HG03196 (cell line): Measurements from ENCODE around the gene PGAP2.
"Not testable (repeated sequence)": the region's sequence is repeated elsewhere in the genome, so short reads cannot be mapped to it uniquely, and the experiment has no call there.

Experiments
- ATAC-seq: cut with Tn5 transposase; IDR thresholded peaks from one replicate; pipeline ENCODE4 v1.9.1; 2021; ENCODE audit not compliant: unreplicated experiment

PGAP2 gene

DNA sequence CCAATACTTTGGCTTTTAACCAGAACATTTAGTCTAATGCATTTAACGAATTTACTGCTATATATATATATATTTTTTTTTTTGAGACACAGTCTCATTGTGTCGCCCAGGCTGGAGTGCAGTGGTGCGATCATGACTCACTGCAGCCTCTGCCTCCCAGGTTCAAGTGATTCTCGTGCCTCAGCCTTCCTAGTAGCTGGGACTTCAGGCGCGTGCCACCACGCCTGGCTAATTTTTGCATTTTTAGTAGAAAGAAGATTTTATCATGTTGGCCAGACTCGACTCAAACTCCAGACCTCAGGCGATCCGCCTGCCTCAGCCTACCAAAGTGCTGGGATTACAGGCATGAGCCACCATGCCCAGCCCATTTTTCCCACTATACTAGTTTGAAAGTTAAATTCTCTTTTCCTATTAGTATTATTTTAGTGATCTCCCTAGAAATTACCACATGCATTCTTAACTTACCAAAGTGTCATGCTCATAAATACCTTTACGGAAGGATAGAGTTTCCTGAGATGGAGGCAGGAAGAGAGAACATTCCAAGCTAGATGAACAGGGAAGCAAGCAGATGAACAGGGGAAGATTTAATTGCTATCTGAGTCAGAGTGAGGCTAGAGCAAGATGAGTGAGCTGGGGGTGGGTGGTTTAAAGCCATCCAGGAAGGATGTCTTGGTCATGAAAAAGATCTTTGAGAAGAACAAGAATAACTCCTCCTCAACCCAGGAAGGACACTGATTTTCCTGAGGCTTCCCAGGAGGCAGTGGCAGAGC, 4.4 kb upstream of the PGAP2 start:
- ATAC-seq, result no peak

DNA sequence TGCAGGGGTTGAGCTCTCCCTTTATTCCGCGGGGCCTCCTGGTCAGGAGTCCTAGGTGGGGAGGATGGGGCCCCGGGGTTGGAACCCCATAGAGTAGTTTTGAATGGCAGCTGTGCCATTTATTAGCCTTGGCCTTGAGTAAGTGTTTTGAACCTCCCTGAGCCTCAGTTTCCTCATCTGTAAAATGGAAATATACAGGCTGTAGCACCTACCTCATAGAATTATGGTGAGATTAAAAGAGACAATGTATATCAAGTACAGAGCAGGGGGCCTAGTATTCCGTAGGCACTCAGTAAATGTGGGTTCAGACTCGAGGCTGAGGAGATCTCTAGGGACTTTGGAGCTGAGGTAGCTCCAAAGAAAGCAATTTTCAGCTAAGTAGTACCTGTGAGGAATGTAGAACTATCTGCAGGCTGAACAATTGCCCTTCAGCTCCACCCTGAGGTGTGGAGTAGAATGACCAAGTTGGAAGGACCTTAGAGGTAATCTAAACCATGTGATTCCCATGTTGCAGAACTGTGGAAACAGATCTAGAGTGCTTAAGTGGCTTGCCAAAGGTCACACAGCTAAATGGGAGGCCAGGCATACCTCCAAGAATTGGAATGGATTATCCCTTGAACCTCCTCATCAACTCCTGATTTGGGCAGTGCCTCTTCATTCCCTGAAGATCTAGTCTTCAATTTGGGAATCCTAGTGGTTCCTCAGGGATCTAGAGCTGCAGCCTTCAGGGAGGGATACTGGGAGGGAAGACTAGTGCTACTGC, 682 bp downstream of the PGAP2 start:
- peak; percentile 61 for ATAC-seq

DNA sequence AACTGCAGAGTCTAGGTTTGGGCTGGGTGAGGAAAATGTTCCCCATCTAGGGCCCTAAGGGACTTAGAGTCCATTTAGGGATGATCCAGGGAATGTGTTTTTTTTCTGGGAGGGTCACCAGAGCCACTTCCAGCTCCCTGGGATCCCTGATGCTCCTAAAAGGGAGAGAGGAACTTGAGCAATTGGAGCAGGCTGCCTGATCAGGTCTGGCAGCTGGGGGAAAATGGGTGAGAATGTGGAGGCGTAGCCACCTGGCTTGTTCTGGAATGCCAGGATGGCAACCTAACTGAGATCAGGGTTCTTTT, 1.2 kb downstream of the PGAP2 start:
- ATAC-seq, result no peak

DNA sequence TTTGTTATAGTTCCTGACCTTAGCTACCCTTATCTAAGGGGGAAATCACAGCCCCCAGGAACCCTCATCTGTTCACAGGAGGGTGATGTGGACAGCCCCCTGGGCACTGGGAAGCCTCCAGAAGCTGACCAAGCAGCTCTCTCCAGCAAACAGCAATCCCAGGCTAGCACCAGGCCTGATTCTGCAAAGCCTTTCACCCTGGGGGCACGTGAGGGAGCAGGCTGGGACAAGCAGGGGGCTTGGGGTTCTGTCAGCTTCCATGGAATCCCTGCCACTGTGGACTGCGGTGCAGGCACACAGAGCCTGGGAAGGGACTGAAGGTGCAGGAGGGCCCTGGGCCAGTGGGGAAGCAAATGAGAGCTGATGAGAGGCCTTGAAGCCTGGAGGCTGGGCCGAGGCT, 2.1 kb downstream of the PGAP2 start:
- no peak for ATAC-seq

DNA sequence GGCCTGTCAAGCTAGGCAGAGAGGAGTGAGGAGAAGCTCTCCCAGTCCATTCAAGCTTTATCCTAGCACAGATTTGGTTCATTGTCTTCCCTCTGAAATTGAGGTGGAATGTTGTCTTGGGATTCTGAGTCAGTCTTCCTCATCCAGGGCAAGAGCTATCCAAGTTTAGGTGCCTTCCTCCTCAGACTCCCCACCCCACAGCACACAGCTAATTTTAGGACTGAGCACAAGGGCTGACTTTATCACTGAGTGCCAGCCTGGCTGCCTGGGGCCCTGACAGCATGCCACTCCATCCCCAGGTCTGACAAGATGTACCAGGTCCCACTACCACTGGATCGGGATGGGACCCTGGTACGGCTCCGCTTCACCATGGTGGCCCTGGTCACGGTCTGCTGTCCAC, 2.6 kb downstream of the PGAP2 start:
- ATAC-seq, result no peak

DNA sequence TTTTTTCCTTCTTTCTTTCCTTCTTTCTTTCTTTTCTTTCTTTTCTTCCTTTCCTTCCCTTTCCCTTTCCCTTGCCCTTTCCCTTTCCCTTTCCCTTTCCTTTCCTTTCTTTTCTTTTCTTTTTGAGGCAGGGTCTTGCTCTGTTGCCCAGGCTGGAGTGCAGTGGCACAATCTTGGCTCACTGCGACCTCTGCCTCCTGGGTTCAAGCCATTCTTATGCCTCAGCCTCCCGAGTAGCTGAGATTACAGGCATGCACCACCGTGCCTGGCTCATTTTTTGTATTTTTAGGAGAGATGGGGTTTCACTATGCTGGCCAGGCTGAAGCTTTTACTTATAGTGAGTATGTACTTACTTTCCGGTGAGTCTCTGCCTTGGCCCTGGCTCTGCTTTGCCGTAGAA, 6.5 kb downstream of the PGAP2 start:
- ATAC-seq, result not testable (repeated sequence)

DNA sequence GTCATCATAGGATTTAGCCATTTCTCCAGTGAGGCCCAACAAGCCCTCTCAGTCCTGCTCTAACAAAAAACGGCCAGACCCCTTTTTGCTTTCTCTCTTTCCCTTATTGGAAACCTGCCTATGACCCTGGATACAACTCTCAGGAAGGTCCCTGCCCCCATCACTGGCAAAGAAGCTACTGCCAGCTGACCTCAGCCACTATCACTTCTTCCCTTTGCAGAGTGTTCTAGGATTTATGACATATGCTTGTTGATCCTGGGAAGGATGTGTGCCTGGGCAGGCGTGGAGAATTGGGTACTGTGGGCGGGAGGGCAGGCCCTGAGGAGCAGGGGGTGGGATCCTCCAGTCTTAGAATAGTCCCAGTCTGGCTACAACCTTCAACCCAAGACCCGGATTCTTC, 7.5 kb downstream of the PGAP2 start:
- ATAC-seq, result no peak

DNA sequence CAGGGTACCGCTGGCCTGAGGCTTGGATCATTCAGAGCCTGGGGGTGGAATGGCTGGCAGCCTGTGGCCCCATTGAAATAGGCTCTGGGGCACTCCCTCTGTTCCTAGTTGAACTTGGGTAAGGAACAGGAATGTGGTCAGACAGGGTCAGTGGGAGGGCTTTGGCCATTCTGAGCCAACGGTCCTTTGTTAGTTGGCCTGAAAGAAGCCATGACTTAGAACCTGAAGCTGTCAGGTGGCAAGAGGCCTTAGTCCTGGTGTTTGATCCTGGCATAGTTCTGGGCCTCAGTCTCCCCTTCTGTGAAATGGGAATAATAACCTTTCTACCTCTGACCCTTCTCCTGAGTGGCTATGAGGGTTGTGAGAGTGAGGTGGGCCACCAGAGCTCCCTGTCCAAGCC, 8.3 kb downstream of the PGAP2 start:
- ATAC-seq, result no peak

DNA sequence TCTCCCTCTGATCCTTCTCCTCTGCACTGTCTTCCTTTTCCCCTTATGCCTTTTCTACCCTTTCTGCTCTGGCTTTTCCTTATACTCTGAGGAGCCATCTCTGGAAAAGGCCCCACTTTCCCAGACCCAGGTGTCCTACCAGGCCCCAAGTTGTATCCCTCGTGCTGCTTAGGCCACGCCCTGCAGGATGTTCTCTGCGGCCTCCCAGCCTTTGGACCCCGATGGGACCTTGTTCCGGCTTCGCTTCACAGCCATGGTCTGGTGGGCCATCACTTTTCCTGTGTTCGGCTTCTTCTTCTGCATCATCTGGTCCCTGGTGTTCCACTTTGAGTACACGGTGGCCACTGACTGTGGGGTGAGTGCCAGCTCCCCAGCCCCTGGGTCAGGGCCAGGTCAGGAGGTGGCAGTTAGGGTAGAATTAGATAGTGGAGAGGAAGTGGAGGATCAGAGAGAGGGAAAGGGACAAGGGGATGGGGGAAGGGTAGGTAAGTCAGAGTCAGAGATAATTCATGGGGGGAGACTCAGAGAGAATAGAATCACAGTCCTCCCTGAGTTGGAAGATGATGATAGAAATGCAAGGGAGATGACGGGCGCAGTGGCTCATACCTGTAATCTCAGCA, 8.9 kb downstream of the PGAP2 start:
- ATAC-seq, result no peak

DNA sequence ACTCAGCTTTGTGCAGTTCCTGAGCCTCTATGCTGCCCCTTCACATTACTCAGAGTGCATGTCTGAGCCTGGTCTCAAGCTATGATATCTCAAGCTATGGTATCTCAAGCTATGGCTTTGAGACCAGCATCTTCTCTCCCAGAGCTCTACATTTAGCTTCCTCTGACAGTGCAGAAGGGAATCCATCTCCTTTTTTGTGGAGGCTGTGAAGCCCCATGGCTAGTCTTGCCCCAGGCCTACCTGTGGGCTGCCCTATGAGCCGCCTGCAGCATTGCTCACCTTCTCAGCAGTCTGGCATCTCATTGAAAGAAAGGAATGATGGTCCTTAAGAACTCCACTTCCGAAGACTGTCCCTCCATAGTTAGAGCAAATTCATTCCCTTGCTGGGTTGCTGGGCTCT, 12.6 kb downstream of the PGAP2 start:
- no peak for ATAC-seq

DNA sequence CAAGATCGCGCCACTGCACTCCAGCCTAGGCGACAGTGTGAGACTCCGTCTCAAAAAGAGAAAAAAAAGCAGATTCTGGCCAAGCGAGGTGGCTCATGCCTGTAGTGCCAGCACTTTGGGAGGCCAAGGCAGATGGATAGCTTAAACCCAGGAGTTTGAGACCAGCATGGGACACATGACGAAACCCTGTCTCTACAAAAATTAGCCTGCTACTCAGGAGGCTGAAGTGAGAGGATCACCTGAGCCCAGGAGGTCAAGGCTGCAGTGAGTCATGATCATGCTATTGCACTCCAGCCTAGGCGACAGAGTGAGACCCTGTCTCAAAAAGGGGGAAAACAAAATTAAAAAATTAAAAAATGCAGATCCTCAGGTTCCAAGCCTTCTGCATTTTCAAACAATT, 14.0 kb downstream of the PGAP2 start:
- ATAC-seq, result no peak

DNA sequence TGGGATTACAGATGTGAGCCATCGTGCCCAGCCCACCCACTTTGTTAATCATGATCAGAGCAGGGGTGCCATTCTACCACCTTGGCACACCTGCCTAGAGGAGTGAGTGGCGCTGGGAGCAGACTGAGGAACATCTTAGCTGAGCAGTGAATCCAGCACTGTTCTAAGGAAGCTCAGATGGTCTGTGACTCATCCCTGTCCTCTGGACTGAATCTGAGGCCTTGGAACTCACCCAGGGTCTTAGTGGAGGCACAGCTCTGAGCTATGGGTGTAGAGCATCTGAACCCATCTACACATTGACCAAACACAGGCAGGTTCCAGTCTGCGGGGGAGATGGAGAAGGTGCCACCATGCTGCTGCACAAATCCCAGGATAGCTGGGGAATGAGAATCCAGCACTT, 14.9 kb downstream of the PGAP2 start:
- ATAC-seq, result no peak

DNA sequence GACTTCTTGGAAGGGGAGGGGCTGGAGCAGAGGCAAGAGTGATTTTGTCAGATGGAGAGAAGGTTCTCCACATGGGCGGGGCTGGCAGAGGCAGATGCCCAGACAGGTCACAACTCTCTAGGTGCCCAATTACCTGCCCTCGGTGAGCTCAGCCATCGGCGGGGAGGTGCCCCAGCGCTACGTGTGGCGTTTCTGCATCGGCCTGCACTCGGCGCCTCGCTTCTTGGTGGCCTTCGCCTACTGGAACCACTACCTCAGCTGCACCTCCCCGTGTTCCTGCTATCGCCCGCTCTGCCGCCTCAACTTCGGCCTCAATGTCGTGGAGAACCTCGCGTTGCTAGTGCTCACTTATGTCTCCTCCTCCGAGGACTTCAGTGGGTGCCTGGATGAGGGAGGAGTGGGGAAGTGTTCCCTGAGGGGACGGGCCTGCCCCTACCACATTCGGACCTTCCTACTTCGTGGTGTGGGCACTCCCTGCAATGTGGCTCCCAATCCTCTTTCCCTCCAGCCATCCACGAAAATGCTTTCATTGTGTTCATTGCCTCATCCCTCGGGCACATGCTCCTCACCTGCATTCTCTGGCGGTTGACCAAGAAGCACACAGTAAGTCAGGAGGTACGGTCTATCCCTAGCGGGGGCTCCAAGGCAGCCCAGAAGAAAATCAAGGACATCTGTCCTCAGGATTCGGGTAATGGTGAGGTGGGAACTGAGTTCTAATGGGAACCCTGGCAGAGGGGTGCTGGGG, 15.6 kb downstream of the PGAP2 start:
- ATAC-seq, result no peak

DNA sequence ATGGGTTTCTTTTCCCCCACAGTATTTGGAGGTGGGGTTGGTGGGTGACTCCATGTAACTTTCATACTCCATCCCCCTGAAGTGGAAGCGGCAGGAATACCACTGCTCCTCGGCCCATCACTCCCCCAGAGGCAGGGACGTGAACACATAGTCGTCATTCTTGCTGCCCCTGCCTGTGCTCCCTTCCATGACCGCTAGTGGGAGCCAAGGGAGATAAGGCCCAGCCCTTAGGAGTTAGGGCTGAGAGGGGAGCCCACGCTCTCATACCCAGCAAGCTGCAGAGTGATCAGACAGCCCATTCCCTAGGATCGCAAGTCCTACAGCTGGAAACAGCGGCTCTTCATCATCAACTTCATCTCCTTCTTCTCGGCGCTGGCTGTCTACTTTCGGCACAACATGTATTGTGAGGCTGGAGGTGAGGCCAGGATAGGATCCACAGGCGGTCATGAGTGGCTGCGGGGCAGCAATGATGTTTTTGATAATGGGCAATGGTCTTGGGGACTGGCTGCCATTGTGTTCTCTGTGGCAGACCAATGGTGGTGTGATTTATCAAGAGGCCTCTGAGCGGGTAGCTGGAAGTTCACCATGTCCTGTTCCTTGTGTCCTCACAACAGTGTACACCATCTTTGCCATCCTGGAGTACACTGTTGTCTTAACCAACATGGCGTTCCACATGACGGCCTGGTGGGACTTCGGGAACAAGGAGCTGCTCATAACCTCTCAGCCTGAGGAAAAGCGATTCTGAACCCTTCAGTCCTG, 16.5 kb downstream of the PGAP2 start:
- peak; percentile 69 for ATAC-seq

DNA sequence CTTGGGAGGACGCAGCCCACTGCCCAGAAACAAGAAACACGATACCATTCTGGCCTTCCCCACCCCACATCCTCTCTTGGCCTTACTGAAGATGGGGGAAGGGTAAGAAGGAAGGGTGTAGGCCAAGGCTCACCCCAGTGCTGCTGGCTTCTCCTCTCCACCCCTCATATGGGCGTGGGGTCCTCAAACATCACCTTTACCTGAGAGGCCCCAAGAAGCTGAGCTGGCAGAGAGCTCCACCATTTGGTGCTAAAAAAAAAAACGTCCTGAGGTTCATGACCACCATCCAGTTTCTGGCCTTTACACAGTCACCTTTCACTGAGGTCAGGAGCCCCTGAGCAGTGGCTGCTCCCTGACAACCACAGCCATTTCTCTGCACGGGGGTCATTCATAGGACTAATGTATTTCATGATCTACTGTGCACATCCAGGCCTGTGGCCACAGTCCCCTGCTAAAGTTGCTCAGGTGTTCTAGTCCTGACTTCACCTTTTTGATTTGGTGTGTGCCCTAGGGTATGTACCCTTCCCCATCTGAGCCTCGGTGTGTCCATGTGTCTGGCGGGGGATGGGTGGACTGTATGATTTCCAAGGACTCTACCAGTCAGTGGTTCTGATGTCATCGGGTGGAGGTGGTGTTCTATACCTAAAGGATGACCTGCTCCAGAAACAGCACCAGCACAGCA, 17.3 kb downstream of the PGAP2 start:
- ATAC-seq, result no peak

DNA sequence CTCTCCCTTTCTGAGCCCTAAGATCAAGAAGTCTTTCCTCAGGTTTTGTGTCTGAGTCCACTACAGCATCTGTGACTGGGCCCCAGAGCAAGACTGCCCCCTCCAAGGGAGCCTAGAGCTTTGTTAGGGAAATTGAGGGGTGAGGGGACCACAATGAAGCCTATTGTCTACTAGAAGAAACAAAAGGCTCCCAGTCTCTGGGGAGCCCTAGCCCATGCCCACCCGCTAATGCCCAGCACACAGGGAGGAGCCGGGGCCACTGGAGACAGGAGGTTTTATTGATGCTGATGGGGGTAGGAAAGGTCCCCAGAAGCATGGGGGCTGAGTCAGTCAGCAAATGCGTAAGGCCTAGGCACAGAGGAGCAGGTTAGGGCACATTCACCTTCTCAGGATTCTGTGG, 18.4 kb downstream of the PGAP2 start:
- no peak for ATAC-seq

DNA sequence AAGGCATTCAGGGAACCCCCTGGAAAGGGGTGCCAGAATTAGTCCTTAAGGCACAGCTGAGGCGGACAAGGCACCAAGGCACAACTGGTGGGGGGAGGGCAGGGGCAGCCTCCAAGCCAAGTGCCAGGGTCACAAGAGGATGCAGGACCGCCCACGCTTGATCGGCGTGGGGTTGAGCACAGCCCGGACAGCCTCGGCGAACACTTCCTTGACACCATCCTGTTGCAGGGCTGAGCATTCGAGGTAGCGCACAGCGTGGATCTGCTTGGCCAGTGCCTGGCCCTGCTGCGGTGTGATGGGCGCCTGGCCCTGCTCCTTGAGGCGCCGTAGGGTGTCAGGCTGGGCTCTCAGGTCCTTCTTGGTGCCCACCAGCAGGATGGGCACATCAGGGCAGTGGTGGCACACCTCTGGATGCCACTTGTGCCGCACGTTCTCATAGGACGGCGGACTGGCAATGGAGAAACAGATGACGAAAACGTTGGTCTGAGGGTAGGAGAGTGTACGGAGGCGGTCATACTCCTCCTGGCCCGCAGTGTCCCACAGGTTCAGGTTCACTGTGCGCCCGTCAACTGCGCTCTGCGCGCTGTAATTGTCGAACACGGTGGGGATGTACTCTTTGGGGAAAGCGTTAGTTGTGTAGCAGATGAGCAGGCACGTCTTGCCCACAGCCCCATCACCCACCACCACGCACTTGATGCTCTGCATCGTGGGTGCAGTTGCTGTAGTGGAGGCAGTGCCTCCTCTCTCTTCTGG, 19.2 kb downstream of the PGAP2 start:
- ATAC-seq, result no peak

DNA sequence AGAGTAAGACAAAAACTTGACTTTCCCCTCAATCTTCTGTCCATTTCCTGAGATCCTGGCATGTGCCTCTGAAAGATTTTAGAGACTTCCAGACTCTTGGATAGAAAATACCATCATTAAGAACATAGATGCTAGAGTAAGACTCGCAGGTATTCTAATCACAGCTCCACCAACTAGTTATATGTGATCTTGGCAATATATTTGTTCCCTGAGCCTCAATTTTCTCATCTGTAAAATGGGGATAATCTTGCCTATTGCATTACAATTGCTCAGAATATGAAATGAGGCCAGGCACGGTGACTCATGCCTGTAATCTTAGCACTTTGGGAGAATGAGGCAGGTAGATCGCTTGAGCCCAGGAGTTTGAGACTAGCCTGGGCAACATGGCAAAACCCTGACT, 21.7 kb downstream of the PGAP2 start:
- ATAC-seq, result no peak

DNA sequence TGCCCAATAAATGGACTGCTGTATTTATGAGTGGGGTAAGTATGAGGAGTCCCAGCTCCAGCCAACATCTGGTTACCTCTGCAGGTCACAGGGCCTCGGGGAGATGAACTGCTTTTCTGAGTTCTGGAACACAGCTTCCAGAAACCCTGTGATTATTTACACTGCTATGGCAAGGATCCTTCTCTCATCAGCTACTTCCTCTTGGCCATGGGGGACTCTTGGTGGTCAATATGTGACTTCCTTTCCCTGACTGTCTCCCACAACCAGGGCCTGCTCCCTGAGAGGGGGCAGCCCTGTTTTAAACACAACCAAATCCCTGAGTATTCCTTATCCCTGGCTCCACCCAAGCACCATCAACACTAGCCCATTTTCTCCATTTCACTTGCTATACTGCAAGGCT, 22.4 kb downstream of the PGAP2 start:
- no peak for ATAC-seq
